ENCODE data around the gene CYP2W1. TPM values are rescaled to one million over a fixed set of nuclear protein-coding genes. Genes with fewer than 3 reads are reported as not detected.

CYP2W1 gene
- total RNA-seq, 1 donor from 2014 or later = not detected

DNA sequence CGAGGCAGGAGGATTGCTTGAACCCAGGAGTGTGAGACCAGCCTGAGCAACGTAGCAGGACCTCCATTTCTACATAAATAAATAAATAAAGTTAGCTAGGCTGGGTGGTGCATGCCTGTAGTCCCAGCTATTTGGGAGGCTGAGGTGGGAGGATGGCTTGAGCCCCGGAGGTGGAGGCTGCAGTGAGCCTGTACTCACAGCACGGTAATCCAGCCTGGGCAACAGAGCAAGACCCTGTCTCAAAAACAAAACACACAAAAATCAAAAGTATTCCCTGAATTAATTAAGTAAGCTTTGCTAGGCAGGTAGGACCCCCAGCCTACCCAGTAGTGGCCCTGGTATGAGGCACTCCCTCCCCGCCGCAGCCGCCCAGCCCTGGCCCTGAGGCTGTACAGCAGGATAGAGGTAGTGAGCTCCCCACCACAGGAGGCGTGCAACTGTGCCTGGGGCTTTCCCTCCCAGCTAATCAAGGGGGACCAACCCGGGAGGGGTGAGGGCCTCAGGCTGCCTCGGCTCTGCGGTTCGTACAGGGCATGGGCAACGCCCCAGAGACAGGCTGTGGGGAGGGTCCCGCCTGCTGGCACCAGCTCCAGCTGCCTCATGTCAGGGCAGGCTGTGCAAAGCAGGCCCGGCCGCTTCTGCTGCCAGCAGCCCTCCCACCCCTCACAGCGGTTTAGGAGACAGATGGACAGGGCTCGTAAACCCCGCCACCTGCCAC is 1.0 kb upstream of the CYP2W1 start:
- no peak overlapping the region for H3K4me3 ChIP-seq (ENCODE audit: low read depth, low read length)
- DNase-seq (ENCODE audit: low read depth) = no peak
- TF ChIP-seq, protein P1, sequence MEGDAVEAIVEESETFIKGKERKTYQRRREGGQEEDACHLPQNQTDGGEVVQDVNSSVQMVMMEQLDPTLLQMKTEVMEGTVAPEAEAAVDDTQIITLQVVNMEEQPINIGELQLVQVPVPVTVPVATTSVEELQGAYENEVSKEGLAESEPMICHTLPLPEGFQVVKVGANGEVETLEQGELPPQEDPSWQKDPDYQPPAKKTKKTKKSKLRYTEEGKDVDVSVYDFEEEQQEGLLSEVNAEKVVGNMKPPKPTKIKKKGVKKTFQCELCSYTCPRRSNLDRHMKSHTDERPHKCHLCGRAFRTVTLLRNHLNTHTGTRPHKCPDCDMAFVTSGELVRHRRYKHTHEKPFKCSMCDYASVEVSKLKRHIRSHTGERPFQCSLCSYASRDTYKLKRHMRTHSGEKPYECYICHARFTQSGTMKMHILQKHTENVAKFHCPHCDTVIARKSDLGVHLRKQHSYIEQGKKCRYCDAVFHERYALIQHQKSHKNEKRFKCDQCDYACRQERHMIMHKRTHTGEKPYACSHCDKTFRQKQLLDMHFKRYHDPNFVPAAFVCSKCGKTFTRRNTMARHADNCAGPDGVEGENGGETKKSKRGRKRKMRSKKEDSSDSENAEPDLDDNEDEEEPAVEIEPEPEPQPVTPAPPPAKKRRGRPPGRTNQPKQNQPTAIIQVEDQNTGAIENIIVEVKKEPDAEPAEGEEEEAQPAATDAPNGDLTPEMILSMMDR (conservative IDR thresholded peaks at IDR 0.05; ENCODE audit: low read depth, low read length) = no peak

DNA sequence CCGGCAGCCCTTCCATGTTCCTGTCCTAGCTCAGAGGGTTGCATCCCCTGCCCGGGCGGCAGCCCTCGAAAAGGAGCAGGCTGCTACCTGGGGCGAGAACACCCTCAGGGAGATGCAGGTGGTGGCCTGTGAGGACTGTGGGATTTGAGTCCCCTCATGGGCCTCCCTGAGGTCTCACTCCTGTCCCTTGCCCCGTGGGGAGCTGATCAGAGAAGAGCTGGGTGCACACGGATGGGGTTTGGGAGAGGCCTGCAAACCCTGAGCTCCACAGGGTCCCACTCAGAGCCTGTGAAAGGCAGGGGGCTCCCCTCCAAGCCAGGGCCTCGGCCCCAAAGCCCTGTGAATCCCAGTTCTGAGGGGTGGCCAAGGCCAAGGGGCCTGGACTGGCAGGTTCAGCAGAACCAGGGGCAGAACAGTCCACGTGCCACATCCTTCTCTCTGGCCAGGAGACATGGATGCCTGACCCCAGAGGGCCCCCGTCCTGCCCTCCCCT is 424 bp upstream of the CYP2W1 start:
- TF ChIP-seq, protein P1 (conservative IDR thresholded peaks at IDR 0.05; ENCODE audit: low read depth, low read length) = no peak
- no peak overlapping the region for H3K4me3 ChIP-seq (ENCODE audit: low read depth, low read length)
- no peak for DNase-seq (ENCODE audit: low read depth)

DNA sequence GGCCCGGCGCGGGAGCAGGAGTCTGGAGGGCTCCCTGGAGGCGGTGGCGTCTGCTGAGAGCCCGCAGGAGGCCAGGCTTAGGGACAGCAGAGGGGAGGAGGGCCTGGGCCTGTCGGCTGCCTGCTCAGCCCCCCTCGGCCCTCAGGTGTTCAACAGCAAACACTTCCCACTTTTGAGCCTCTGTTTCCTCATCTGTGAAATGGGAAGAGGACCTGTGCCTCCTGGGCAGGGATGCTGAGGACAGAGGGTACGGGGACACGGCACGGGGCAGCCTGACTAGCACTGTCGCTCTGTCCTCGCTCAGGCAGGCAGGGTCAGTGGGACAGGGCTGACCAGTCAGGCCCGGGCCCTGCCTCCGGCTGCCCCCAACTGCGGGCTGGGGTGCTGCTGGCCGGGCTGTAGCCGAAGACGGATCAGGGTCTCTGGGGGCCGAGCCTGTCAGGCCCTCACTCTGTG is 663 bp downstream of the CYP2W1 start:
- H3K4me3 ChIP-seq (ENCODE audit: low read depth, low read length) = no peak overlapping the region
- DNase-seq (ENCODE audit: low read depth) = no peak

DNA sequence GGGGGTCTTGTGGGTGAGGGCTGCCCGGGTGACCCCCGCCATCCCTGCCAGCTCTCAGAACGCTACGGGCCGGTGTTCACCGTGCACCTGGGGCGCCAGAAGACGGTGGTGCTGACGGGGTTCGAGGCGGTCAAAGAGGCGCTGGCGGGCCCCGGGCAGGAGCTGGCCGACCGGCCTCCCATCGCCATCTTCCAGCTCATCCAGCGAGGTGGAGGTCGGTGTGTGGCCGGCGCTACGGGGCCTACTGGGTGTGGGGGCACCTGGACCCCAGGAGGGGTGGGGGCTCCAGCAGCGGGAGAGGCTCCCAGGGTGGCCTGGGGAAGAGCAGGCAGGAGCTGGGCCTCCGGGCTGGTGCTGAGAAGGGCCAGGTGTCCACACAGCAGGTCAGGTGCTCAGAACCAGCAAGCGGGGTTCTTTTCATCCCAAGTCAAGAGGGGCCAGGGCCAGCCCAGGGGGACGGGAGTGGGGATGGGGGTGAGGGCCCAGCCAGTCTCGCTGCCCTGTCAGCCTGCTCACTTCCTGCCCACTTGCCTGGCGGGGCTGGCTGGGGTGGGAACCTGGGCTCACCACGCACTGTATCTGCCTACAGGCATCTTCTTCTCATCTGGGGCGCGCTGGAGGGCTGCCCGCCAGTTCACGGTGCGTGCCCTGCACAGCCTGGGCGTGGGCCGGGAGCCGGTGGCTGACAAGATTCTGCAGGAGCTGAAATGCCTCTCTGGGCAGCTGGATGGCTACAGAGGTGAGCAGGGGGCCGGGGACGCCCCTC is 1.6 kb downstream of the CYP2W1 start:
- TF ChIP-seq, protein P1 (conservative IDR thresholded peaks at IDR 0.05; ENCODE audit: low read depth, low read length) = no peak
- no peak for DNase-seq (ENCODE audit: low read depth)
- no peak overlapping the region for H3K4me3 ChIP-seq (ENCODE audit: low read depth, low read length)

More for the DNA sequence above, 663 bp downstream of the CYP2W1 start:
- TF ChIP-seq, protein P1 (conservative IDR thresholded peaks at IDR 0.05; ENCODE audit: low read depth, low read length) = no peak

DNA sequence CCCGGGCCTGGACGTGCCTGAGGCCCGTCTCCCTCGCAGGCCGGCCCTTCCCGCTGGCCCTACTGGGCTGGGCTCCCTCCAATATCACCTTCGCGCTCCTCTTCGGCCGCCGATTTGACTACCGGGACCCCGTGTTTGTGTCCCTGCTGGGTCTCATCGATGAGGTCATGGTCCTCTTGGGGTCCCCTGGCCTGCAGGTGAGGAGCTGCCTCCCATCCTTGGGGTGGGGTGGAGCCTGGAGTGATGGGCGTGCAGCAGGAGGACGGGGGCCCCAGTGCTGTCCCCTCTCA is 2.1 kb downstream of the CYP2W1 start:
- H3K4me3 ChIP-seq (ENCODE audit: low read depth, low read length) = no peak overlapping the region
- no peak for DNase-seq (ENCODE audit: low read depth)
- TF ChIP-seq, protein P1 (conservative IDR thresholded peaks at IDR 0.05; ENCODE audit: low read depth, low read length) = no peak

DNA sequence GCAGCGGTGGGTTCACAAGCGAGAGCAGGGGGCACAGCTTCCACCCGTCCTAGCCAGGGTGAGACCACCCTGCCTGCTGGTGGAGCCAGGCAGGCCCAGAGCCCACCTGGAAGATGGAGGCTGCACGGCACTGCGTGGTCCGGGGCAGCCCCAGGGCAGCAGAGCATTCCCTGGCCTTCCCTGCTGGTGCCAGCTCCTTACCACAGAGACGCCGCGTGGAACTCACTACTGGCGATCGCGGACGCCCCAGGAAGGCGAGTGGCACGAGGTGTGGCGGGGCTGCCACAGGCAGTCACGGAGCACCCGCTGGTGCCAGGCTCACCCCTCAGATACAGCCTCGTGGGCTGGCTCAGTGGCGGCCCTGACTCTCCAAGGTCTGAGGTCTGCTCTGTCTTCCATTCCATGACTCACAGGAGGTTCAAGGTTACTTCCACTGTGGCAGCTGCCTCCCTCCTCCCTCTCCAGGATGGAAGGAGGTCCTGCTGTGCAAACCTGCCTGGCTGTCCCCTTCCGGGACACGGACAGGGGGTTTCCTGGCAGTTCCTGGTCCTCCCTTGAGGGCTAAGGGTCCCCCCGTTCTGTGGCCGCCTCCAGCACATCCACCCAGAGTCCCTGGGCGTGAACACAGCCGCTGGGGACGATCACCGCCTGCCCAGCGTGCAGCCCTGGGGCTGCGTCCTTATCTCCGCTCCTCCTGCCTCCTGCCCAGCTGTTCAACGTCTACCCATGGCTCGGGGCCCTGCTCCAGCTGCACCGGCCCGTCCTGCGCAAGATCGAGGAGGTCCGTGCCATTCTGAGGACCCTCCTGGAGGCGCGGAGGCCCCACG is 3.1 kb downstream of the CYP2W1 start:
- TF ChIP-seq, protein P1 (conservative IDR thresholded peaks at IDR 0.05; ENCODE audit: low read depth, low read length) = no peak
- no peak for DNase-seq (ENCODE audit: low read depth)
- no peak overlapping the region for H3K4me3 ChIP-seq (ENCODE audit: low read depth, low read length)

Measured in epithelial cell of proximal tubule (primary cell).